Measurements from ENCODE around the gene KDR. TPM values are rescaled to one million over a fixed set of nuclear protein-coding genes. Genes with fewer than 3 reads are reported as not detected.
A peak's percentile ranks its signal among the peaks of the same experiment; 100 is the strongest.

The KDR gene
- polyA plus RNA-seq, 1 donor: 49.7 TPM

DNA sequence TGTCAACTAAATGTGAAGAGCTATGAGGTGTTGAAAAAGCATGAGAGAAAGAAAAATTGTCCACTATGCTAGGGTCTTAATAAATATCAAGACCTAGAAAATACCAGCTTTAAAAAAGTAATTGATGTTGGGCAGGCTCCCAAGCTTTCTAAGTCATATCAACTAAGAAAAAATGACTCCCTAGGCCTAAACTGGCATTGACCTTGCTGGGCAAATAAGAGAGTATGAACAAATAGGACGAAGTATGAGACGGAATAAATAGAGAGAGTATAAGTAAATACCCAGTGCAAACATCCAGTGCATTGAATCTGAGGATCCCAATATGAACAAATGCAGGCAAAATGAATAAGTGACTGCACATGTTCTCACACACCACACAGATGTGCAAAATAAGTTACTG, 3.2 kb downstream of the KDR start:
- DNase-seq: no peak

DNA sequence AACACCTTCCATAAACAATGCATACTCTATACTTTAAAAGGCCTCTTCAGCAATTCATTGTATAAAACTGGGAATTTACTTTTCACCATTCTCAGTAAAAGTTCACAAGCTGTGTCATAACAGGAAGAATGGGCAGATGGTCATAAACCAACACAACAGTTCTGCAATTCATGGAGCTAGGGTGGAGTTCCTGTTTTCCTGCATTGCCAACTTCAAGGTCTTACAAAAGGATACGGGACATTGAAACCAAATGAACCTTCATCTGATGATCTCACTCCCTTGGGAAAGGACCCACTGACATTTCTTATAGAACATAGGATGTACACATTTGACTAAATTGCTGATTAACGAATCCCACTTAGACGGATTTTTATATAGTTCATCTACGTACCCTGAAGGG, 4.1 kb downstream of the KDR start:
- DNase-seq: no peak

DNA sequence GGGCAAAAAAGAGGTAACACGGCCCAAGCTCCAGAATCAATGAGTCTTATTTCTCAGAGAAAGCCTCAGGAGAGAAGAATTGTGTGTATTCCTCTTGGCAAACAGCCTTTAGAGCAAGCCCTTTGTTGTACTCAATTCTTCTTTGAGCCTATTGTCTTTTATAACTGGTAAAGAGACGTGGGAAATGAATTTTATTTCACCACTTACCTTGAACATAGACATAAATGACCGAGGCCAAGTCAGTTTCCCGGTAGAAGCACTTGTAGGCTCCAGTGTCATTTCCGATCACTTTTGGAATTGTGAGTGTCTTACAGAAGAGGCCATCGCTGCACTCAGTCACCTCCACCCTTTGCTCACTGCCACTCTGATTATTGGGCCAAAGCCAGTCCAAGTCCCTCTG, 7.0 kb downstream of the KDR start:
- no peak for DNase-seq

DNA sequence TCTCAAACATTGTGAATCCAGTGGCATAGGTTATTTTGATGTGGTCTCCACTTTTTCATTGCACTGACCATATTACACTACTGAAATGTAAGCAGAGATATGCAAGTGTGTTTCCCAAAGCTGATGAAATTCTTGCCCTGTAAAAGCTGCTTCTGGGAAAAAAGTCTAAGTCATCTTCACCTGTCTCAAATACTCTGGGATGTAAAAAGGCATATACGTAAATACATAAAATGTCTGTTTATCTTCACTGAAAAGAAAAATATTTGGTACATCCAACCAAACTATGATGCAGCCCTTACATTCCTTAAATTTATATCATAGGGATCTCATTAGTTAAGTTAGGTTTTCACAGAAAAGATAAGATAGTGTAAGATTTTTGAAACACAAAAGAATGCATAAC, 7.9 kb downstream of the KDR start:
- no peak for DNase-seq

DNA sequence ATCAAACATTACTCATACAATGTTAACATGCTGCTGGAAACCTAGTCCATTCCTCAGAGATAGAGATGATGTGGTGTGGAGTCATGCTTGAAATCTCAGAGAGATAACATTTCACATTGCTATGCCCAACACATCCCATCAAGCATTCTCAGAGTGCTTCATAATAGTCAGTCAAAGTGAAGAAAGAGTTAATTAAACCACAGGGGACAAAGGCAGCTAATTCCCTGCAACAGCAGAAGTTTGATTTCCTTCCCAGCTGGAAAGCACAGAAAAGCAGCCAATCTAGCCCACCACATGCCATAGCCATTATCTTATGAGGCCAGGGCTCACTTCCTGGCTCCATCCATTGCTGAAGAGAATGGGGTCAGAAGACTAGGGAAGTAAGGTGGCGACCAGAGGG, 8.9 kb downstream of the KDR start:
- no peak for DNase-seq

DNA sequence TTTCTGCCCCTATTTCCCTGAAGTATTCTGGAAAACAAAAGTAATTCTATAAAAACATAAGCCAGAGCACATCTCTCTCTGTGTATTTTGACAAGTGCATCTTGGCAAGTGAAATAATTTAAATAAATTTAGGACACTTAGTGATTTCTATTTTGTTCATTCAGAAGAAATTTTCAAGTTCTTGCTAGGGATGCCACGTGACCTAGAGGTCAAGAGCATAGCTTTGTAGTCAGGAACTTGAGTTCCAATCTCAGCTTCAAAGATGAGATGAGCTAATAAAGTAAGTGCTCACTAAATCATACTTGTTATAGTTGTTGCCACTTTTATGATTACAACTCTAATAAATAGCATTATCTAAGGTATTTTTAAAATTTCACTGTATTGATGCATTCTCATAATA, 13.8 kb downstream of the KDR start:
- DNase-seq: no peak

DNA sequence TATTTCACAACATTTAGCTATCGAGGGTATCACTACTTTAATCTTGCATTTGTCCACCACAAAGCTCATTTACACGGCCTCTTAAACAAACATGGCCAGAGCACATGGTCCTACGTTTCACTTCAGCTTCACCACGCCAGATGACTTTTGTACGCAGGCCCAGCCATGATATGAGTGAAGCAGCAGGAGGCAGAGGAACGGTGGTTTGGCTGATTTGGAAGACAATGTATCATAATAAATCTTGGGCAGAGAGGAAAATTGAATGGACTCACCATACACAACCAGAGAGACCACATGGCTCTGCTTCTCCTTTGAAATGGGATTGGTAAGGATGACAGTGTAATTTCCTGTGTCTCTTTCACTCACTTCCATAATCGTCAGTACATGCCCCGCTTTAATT, 15.3 kb downstream of the KDR start:
- DNase-seq: no peak

DNA sequence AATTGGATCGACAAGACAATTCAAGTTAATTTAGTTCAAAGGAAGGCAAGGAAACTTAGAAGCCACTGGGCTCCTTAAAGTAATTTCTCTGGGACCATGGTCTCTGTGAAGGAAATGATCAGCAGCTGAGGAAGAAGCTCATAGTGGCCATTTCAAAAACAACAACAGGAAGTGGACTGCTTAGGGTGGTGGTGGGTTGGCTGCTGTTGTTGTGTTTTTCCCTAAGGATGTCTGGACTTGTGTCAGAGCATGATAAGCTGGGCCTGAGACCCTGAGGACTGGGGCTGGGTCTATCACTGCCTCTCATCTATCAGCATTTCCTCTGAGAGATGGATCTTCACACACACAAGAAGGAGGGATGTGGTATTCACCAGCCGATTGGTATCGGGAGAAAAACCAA, 18.3 kb downstream of the KDR start:
- no peak for DNase-seq

DNA sequence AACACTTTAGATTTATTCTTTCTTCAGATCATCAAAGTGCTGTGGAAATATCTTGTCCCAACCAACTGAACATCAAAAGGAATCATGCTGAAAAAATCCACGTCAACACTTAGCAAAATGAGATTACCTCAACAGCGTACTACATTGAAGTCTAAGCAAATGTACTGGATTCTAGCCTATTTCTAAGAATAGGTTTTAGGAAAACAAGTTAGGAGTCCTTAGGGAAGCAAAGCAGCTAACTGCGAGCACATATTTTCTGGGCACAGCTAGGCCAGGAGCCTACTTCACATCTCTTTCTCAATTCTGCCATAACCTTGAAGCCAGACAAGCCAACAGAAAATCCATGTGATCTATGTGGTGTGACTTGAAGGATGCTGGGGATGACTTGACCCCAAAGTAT, 22.2 kb downstream of the KDR start:
- DNase-seq: no peak

DNA sequence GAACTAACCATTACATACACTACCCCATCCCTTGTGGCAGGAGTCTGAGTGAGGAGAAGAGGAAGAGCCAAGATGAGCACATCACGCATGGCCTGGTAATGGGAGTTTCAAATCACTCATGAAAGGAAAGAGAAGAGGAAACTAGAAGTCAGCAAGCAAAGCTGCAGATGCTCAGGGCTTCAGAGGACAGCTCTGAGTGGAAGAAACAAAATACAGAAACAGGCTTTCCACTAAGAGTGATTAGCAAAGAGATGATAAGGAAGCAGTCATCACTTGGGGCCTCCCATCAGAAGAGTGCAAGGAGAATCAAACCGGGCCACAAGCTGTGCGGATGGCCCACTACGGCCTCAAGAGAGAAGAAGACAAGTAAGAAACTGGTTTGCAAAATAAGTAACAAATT, 25.6 kb downstream of the KDR start:
- no peak for DNase-seq

DNA sequence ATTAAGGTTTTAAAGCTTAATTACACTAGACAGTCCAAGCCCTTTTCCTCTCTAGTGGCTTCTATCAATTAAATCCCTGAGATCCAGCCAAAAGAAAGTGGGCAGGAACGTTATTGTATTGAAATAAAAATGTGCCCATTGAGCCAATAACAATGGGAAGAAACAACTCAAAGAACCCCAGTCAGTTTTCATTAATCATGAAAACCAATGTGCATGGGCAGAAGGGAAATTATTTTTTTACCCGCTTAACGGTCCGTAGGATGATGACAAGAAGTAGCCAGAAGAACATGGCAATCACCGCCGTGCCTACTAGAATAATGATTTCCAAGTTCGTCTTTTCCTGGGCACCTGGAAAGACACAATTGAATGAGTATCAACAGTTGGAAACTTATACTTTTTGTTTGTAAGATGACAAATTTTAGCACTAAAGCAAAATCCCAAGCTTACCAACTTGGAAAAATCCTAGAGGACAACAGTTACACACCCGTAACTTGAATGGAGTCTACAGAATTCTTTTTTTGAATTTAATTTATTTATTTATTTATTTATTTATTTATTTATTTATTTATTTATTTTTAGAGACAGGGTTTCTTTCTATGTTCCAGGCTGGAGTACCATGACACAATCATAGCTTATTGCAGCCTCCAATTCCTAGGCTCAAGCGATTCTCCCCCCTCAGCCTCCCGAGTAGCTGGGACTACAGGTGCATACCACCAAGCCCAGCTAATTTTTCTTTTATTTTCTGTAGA, 26.8 kb downstream of the KDR start:
- DNase-seq: no peak

DNA sequence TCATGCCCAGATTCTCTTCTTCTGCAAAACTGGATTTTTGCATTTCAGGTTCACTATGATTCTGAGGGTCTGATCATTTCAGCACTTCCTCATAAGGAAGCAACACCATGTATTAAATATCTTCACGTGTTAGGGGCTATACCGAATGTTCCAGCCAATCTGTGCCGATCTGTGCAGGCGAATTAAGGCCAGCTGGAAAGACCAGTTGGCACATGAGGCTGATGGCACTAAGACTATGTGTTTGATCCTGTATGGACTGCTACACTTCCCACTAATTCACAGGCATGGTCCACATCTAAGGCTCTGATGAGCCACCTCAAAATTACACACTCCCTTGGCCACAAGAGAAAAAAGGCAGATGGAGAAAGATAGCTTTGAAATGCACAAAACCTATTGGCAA, 28.8 kb downstream of the KDR start:
- no peak for DNase-seq

DNA sequence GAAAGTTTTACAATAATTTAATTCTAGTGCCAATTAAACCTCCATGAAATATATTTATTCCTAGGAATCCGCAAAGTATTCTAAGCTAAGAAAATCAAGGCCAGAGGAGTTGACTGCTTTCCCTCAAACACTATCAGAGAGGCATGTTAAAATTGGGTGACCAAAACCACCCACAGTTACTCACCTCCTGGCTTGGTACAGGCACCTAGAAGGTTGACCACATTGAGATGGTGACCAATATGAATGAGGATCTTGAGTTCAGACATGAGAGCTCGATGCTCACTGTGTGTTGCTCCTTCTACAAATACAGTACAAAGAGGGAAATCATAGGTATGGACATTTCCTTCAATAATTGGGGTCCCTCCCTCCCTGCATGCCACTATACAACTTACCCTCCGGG, 29.4 kb downstream of the KDR start:
- no peak for DNase-seq

DNA sequence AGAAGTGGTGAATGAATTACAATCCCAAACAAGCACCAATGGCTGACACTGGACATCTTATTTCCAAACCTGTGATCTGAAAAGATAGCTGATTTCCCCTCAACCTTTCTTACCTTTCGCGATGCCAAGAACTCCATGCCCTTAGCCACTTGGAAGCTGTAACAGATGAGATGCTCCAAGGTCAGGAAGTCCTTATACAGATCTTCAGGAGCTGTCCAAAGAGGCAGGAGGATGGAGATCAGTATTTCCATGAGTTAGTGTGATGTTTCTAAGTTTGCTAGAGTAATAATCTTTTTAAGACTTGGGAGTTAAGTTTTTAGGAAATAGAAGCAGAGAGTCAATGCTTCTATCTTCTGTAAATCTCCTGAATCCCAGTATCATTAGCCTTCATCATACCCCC, 32.9 kb downstream of the KDR start:
- DNase-seq: no peak

DNA sequence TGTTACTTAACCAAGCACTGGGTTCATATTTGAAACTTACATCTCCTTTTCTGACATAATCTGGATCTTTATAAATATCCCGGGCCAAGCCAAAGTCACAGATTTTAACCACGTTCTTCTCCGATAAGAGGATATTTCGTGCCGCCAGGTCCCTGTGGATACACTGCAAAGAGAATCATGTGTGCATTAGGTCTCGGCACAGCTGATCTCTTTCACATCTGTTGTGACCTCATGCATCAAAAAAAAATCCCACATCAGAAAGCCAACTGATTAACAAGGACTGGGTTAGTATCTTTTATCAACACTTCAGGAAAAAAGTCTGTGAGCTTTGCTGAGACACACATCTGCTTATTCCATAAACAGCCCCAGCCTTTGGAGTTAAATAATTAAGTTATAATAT, 35.5 kb downstream of the KDR start:
- DNase-seq: no peak

DNA sequence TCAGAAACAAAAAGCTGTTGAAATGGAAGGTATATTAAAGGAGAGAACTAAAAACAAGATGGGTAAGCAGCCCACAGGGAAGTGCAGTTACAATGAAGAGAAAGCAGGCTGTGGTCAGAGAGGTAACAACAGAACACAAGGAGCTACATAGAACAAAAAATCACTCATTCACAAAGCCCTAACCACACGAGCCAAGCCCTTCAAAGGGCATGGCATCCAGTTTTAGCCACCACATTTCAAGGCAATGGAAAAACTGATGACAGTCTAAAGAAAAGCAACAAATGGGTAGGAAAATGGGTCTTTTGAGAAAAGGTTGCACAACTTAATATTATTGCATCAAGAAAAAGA, 37.5 kb downstream of the KDR start:
- DNase-seq: no peak

DNA sequence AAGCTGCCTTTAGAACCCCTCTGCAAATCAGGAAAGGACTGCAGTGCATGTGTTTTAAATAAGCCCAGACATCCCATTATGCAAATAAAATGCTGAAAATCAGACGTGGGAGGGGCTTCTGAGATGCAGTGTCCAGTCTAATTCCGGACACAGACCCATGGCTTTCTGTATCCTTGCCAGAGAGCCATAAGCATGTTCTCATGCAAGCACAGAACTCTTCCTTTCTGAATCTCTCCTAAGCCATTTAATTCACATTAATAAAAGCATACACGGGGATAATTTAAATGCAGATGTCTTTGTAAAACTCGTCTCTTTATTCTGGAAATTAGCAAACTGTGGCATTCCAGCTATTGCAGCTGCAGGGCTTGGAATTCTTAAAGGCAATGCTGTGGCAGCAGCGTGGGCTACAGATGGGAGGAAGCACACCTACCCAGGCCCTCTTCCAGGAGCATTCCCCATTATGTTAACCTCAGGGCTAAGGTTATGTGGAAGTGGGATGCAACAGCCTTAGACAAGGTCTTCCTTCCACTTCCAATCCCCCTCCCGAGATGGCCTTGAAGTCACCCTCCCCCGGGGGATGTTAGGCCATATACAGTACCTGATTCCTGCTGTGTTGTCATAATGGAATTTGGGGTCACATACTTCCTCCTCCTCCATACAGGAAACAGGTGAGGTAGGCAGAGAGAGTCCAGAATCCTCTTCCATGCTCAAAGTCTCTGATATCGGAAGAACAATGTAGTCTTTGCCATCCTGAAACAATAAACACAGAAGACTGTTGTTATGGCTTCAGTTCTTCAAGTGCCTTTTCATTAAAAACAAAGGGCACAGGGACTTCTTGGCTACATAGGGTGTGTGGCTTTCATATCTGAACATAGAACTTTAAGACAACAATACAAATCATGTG, 38.1 kb downstream of the KDR start:
- peak; percentile 60 for DNase-seq

DNA sequence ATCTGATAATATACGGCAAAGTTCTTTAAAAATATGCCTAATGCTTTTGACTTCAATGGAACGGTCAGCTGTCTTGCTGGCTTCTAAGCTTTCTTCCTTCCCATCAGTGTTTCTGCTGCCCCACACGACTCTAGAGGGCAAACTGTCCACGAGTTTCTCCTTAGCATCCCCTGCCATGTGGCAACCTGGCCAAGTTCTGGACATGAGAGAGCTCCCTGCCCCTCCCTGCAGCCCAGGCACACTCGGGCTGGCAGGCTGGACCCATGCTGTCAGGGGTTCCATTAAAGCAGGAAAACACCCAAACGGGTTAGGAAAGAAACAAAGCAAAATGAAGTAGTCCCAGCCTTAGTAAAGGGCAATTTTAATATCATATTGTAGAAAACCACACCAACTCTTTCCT, 38.8 kb downstream of the KDR start:
- DNase-seq: no peak

DNA sequence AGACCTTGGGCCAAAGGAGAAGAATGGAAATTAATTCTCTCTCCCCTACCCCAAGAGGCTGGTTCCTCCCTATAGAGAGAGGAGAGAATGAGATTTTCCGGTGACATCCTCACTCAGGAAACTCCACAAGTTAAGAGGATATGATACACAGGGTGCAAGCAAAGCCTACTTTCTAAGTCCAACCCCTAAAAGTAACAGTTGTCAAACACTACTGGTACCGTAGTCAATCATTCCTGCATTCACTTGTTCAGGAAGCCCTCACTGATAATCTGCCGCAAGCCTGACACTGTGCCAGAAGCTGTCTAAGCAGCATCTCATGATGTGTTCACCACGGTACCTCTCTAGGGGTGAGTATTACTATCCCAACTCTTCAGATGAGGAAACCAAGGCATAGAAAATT, 41.7 kb downstream of the KDR start:
- no peak for DNase-seq

DNA sequence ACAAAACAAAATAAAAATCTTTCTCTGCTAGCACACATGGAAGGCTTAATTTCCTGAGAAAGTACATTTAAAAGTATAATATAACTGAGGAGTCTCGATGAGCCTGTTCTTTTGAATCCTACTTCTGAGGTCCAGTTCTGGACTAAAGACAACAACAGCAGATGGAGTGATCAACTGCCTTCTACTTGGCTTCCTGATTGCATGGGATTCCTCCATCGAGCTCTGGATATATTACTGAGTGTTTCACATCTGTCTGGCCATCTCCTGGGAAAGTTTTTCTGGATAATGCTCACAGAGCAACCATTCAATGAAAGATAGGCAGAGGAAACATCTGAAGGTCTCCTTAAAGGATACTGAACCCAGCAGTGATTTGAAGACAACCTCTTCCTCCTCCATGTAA, 42.6 kb downstream of the KDR start:
- DNase-seq: no peak

DNA sequence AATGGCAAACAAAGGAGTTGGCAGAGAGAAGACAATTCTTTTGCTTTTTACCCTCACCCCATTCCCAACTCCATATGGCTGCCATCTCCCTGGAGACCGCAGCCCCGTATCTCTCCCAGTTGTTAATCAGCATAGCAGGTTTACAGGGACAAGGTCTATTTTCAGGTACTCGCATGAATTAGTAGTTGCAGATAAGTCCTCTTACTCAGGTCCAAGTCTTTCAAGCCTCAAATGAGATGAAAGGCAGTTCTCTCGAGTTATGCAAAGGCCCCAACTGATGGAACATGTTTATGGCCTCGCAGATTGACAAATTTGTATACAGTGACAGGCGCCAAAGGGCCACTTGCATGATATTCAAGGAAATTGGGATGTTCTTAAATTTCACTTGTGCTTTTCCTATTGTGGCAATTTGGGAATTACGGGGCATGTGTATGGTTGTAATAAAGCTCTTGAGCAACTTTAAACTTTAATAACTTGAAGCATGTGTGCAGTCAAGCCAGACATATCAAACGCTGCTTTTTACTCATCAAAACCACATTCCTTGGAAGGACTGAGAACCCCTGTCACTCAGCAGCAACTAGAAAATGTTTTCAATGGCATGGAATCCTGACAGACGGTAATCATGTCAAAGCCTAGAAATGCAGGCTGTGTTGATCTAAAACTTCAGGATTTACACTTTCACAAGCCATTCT, 45.1 kb downstream of the KDR start:
- no peak for DNase-seq

DNA sequence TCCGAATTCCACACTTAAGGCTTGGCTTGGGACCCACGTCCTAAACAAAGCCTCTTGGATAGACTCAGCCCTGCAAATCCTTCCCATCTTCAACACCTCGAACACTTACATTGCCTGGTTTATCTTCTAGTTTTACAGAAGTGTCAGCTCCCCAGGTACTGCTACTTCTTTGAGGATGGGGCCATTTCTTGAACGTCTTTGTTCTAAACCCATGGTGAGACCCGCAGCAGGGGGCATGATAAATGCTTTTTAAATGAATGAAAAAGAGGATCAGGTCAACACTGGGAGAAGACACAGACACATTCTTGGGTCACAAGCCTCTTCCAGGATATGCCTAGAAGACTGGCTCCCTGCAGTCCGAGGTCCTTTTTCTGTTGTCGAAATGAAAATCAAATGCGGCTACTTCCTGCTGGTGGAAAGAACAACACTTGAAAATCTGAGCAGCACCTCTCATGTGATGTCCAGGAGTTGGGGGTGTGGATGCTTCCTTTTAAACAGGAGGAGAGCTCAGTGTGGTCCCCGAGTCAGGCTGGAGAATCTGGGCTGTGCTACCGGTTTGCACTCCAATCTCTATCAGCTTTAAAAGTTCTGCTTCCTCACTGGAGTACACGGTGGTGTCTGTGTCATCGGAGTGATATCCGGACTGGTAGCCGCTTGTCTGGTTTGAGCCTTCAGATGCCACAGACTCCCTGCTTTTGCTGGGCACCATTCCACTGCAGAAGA, 45.8 kb downstream of the KDR start:
- DNase-seq: no peak

DNA sequence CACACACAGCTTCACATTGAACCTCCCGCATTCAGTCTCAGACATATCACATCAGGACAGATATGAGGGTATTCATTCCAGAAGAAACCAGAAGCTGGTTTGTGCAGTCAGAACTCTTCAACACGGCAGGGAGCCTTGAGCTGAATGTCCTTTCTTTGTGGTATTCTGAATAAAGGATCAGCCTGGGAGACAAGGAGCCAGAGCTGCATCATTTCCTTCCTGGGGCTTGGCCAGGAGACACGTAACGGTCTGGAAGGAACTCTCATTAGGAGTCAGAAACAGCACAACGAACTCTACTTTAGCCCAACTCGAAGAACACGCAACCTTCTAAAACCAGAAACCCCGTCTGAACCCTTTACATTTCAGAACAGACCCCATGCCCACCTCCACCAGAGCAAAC, 46.4 kb downstream of the KDR start:
- peak; percentile 69 for DNase-seq

Data from hindlimb muscle (tissue), 1 donor.